ENCODE data around the gene ICAM2. TPM values are rescaled to one million over a fixed set of nuclear protein-coding genes. Genes with fewer than 3 reads are reported as not detected.
"Not testable (repeated sequence)": the region's sequence is repeated elsewhere in the genome, so short reads cannot be mapped to it uniquely, and the experiment has no call there.

ICAM2 gene
- total RNA-seq, 1 donor from 2014 or later: not detected

GRCh38 chr17:64008830-64009229, 11.6 kb downstream of the ICAM2 start:
- Histone ChIP-seq H2AFZ (replicated peaks) (no peak overlapping the region), H4K20me1 (ENCODE audit: low read depth) (no peaks in the 10 kb centered on the region), H3K4me1 (peaks cover 27% of the 10 kb centered on the region), H3K36me3 (no peaks in the 10 kb centered on the region), H3K79me2 (ENCODE audit: low read depth) (no peaks in the 10 kb centered on the region), H3K9ac (no peak overlapping the region), H3K27ac (no peak overlapping the region), H3K4me3 (no peak overlapping the region), H3K4me2 (no peak overlapping the region), H3K27me3 (no peaks in the 10 kb centered on the region), H3F3A (ENCODE audit: low read depth) (peaks cover 5% of the 10 kb centered on the region), H3K9me3 (ENCODE audit: low read depth) (no peaks in the 10 kb centered on the region)
- DNase-seq (ENCODE audit: low spot score): no peak
- Mint-ChIP-seq H3K9me3 (no peaks in the 10 kb centered on the region), H3K4me1 (peaks cover 27% of the 10 kb centered on the region), H3K27me3 (ENCODE audit: insufficient read depth, low read depth) (peaks cover 6% of the 10 kb centered on the region), H3K4me3 (no peak overlapping the region), H3K27ac (no peak overlapping the region), H3K36me3 (no peaks in the 10 kb centered on the region)
- TF ChIP-seq EZH2phosphoT487 (IDR thresholded peaks at IDR 0.05) (no peak), EZH2 (IDR thresholded peaks at IDR 0.05) (no peak), CTCF (IDR thresholded peaks at IDR 0.05) (no peak)

GRCh38 chr17:64008346-64008745, 12.1 kb downstream of the ICAM2 start:
- H3K27ac ChIP-seq: no peak overlapping the region
- H3K9ac ChIP-seq: no peak overlapping the region
- H3K36me3 Mint-ChIP-seq: no peaks in the 10 kb centered on the region
- no peak overlapping the region for H2AFZ ChIP-seq (replicated peaks)
- DNase-seq (ENCODE audit: low spot score): no peak
- H3K27me3 ChIP-seq: no peaks in the 10 kb centered on the region
- no peak overlapping the region for H3K4me2 ChIP-seq
- TF ChIP-seq EZH2 (IDR thresholded peaks at IDR 0.05) (no peak), EZH2phosphoT487 (IDR thresholded peaks at IDR 0.05) (no peak), CTCF (IDR thresholded peaks at IDR 0.05) (no peak)
- peaks cover 27% of the 10 kb centered on the region for H3K4me1 Mint-ChIP-seq
- no peak overlapping the region for H3K27ac Mint-ChIP-seq
- H3K4me1 ChIP-seq: peaks cover 27% of the 10 kb centered on the region
- no peaks in the 10 kb centered on the region for H3K36me3 ChIP-seq
- H3K9me3 Mint-ChIP-seq: no peaks in the 10 kb centered on the region
- no peaks in the 10 kb centered on the region for H3K79me2 ChIP-seq (ENCODE audit: low read depth)
- peaks cover 5% of the 10 kb centered on the region for H3F3A ChIP-seq (ENCODE audit: low read depth)
- H3K4me3 Mint-ChIP-seq: no peak overlapping the region
- H3K27me3 Mint-ChIP-seq (ENCODE audit: insufficient read depth, low read depth): peaks cover 6% of the 10 kb centered on the region
- no peaks in the 10 kb centered on the region for H3K9me3 ChIP-seq (ENCODE audit: low read depth)
- H3K4me3 ChIP-seq: no peak overlapping the region
- no peaks in the 10 kb centered on the region for H4K20me1 ChIP-seq (ENCODE audit: low read depth)

GRCh38 chr17:64007838-64008282, 12.6 kb downstream of the ICAM2 start:
- Histone ChIP-seq H3K9ac (no peak overlapping the region), H3K36me3 (no peaks in the 10 kb centered on the region), H3K4me2 (no peak overlapping the region), H3K4me1 (peaks cover 27% of the 10 kb centered on the region), H3K4me3 (no peak overlapping the region), H2AFZ (replicated peaks) (no peak overlapping the region), H4K20me1 (ENCODE audit: low read depth) (no peaks in the 10 kb centered on the region), H3K27ac (no peak overlapping the region), H3F3A (ENCODE audit: low read depth) (peaks cover 5% of the 10 kb centered on the region), H3K79me2 (ENCODE audit: low read depth) (no peaks in the 10 kb centered on the region), H3K27me3 (no peaks in the 10 kb centered on the region), H3K9me3 (ENCODE audit: low read depth) (no peaks in the 10 kb centered on the region)
- Mint-ChIP-seq H3K27ac (no peak overlapping the region), H3K36me3 (no peaks in the 10 kb centered on the region), H3K27me3 (ENCODE audit: insufficient read depth, low read depth) (peaks cover 6% of the 10 kb centered on the region), H3K9me3 (no peaks in the 10 kb centered on the region), H3K4me3 (no peak overlapping the region), H3K4me1 (peaks cover 27% of the 10 kb centered on the region)
- DNase-seq (ENCODE audit: low spot score): no peak
- TF ChIP-seq CTCF (IDR thresholded peaks at IDR 0.05) (no peak), EZH2 (IDR thresholded peaks at IDR 0.05) (no peak), EZH2phosphoT487 (IDR thresholded peaks at IDR 0.05) (no peak)

GRCh38 chr17:64007089-64007837, 13.2 kb downstream of the ICAM2 start:
- H3F3A ChIP-seq (ENCODE audit: low read depth); H3K36me3 ChIP-seq; H3K27ac Mint-ChIP-seq; H3K4me3 ChIP-seq; H2AFZ ChIP-seq (replicated peaks); H3K27me3 Mint-ChIP-seq (ENCODE audit: insufficient read depth, low read depth); H3K9ac ChIP-seq; H4K20me1 ChIP-seq (ENCODE audit: low read depth); H3K4me3 Mint-ChIP-seq; DNase-seq (ENCODE audit: low spot score); H3K9me3 Mint-ChIP-seq; H3K79me2 ChIP-seq (ENCODE audit: low read depth); H3K27ac ChIP-seq; H3K27me3 ChIP-seq; H3K4me2 ChIP-seq; H3K36me3 Mint-ChIP-seq; H3K9me3 ChIP-seq (ENCODE audit: low read depth): not testable (repeated sequence)
- peaks cover 27% of the 10 kb centered on the region for H3K4me1 ChIP-seq
- peaks cover 27% of the 10 kb centered on the region for H3K4me1 Mint-ChIP-seq
